Psoas muscle (tissue), 8 donors: Measurements from ENCODE around the gene NCAM1. TPM values are rescaled to one million over a fixed set of nuclear protein-coding genes. Genes with fewer than 3 reads are reported as not detected.

ENCODE experiments used
- ATAC-seq, 4 donors: fragments of 200-7000 bp; cut with Tn5 transposase; one replicate each; pipeline ENCODE4 v1.9.1; 2020; ENCODE audit warnings: moderate library complexity in 3 of 4, mild to moderate bottlenecking in 2 of 4
- DNase-seq, 2 donors: peaks; one replicate each; pipeline ENCODE4 v3.0.0-alpha.2; 2020
- H3K27ac ChIP-seq: fragments of 200-600 bp; one replicate; pipeline ENCODE4 v1.8.0; 2022
- H3K27me3 ChIP-seq, 3 donors: fragments of 200-600 bp in 1 of 3; one replicate each; pipeline versions ENCODE4 v1.6.1 to v1.8.0; 2013 to 2022; ENCODE audit warnings: low read length in 2 of 3, mild to moderate bottlenecking in 2 of 3, moderate library complexity in 1 of 3; ENCODE audit not compliant: insufficient read depth in 3 of 3
- H3K36me3 ChIP-seq, 2 donors: fragments of 200-600 bp in 1 of 2; one replicate each; pipeline versions ENCODE4 v1.6.1 to v1.8.0; 2013 to 2022; ENCODE audit warnings: low read depth in 1 of 2, mild to moderate bottlenecking in 1 of 2, moderate library complexity in 1 of 2; ENCODE audit not compliant: insufficient read depth in 1 of 2
- H3K4me1 ChIP-seq: fragments of 200-600 bp; one replicate; pipeline ENCODE4 v1.8.0; 2022
- H3K4me3 ChIP-seq: fragments of 200-600 bp; one replicate; pipeline ENCODE4 v1.8.0; 2022; ENCODE audit warnings: mild to moderate bottlenecking
- H3K9me3 ChIP-seq: fragments of 200-600 bp; one replicate; pipeline ENCODE4 v1.8.0; 2022
- WGBS, 3 donors: extraction: QIAGEN DNeasy Blood & Tissue Kit; methylation state at CpG; one replicate each; pipeline versions ENCODE4 v1.1.6 to v1.1.7; 2013; 5-methylcytosine and 5-hydroxymethylcytosine counted together
- intact Hi-C, 2 donors: fragments of 100-400 bp; cut with DNase I; formaldehyde crosslinking; loops; one replicate each; pipeline versions ENCODE4 v1.11.0 to v1.14.2; 2022
- polyA plus RNA-seq, 3 donors: library from polyadenylated mRNA; stranded (reverse); fragments of 200-250 nt; gene quantifications; one replicate each; pipeline ENCODE4 v1.2.3, GENCODE V29; 2013
- total RNA-seq, 4 donors: library from RNA; stranded (reverse); fragmentation: NEBNext Ultra II Directional in 2 of 4; extraction: Animal tissue kit (Norgen Biotek cat#: 25700) in 2 of 4; gene quantifications; one replicate each; pipeline versions ENCODE4 v1.2.1 to v1.2.4, GENCODE V29; 2021 to 2023
- TF ChIP-seq, protein P1 (sequence below): fragments of 200-600 bp; IDR thresholded peaks from one replicate; pipeline ENCODE4 v1.8.0; 2022; ENCODE audit warnings: antibody characterized with exemption
- donor health status: healthy with polysubstance abuse.
- donor health status: DM: no; HTN: no; CAD: no; lungs with moderate emphysema.
- donor health status: Bipolar disorder and iron deficiency.
- donor health status: healthy.
- donor health status: DM: yes; HTN: yes; CAD: no.
- donor health status: DM: no; HTN: no; CAD: no.
- donor health status: DM: no; HTN: no; CAD: no.
- donor health status: DM: yes; HTN: yes; CAD: no.

NCAM1 gene
- total and polyA plus RNA-seq, 7 donors, result 1.3 to 50.3 (median 3.0) TPM

DNA sequence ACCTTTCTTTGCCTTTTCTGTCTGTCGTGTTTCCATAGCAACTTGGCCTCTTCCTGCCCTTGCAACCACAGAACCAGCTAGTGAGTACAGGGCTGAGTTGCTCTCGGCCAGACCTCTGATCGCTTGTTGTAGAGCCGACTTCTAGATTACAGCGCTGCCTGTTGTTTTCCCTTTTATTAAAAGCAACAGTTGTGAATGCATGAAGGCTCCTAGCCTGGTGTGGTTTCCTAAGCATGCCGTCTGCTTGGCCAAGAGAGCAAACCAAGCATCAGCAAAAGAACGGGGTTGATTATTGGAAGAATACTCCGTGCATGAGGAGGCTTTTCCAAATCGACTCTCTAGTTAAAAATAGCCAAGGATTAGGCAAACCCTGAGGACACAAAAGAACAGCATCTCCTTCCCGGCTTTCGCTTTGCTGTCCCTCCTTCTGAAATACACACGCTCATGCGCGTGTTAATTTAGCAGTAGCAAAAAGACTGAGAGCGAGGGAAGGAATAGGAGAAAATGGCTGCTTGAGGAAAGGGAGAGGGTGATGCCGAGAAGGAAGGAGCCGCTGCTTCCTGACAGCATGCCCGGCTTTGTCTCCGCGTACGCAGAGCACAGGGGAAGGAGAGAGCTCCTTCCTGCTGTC is 281.7 kb downstream of the NCAM1 start:
- no peaks in the 10 kb centered on the region for H3K4me1 ChIP-seq
- peak overlapping the region; percentile 46 for H3K27ac ChIP-seq
- 36 to 60% (median 43%) methylated on average over 21 of the region's 21 CpGs for WGBS, 3 donors
- H3K9me3 ChIP-seq, result no peaks in the 10 kb centered on the region
- DNase-seq (no peak), ATAC-seq (peak in 3 of 4 donors; percentile 44 to 46 (median 46))
- TF ChIP-seq, protein P1, sequence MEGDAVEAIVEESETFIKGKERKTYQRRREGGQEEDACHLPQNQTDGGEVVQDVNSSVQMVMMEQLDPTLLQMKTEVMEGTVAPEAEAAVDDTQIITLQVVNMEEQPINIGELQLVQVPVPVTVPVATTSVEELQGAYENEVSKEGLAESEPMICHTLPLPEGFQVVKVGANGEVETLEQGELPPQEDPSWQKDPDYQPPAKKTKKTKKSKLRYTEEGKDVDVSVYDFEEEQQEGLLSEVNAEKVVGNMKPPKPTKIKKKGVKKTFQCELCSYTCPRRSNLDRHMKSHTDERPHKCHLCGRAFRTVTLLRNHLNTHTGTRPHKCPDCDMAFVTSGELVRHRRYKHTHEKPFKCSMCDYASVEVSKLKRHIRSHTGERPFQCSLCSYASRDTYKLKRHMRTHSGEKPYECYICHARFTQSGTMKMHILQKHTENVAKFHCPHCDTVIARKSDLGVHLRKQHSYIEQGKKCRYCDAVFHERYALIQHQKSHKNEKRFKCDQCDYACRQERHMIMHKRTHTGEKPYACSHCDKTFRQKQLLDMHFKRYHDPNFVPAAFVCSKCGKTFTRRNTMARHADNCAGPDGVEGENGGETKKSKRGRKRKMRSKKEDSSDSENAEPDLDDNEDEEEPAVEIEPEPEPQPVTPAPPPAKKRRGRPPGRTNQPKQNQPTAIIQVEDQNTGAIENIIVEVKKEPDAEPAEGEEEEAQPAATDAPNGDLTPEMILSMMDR, result no peak
- H3K27me3 ChIP-seq, result peaks cover 0 to 10% (median 0%) of the 10 kb centered on the region in 3 donors
- peak overlapping the region; percentile 51 for H3K4me3 ChIP-seq
- intact Hi-C loops, result no loop called here
- H3K36me3 ChIP-seq, result no peaks in the 10 kb centered on the region

DNA sequence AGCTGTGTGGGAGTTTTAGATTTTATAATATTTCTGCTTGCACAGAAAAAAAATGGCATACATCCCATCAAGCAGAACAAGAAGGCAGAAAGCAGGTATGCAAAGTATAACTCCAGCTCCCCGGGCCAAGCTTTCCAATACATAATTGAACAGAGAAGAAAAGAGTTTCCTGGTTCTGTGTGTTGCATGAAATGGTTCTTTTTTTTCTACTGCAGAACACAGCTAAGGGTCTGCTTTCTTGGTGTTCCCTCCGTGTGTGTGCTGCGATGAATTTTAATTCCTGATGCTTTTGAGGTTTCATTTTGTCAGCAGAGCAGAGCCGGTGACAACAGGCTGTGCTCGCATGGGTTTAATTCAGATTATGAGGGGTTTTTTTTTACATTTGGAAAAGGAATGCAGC is 282.5 kb downstream of the NCAM1 start:
- ATAC-seq, result no peak
- H3K36me3 ChIP-seq, result no peaks in the 10 kb centered on the region
- intact Hi-C loops, result no loop called here
- no peaks in the 10 kb centered on the region for H3K9me3 ChIP-seq
- H3K27ac ChIP-seq, result no peak overlapping the region
- H3K4me3 ChIP-seq, result no peak overlapping the region
- 78 to 87% (median 79%) methylated on average over 5 of the region's 5 CpGs for WGBS, 3 donors
- no peak for DNase-seq
- TF ChIP-seq, protein P1, result no peak
- H3K27me3 ChIP-seq, result peaks cover 0 to 10% (median 0%) of the 10 kb centered on the region in 3 donors
- no peaks in the 10 kb centered on the region for H3K4me1 ChIP-seq

DNA sequence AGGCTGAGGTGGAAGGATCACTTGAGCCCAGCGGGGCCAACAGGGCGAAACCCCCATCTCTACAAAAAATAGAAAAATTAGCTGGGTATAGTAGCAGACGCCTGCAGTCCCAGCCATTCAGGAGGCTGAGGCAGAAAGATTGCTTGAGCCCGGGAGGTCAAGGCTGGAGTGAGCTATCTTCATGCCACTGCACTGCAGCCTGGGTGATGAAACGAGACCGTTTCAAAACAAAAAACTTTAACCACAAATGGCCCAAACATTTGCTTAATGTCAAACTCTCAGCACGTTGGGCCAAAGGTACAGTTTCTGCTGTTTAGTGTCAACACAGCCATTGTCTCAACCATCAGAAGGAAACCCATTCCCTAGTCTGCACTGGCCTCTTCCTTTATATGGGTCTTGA is 284.0 kb downstream of the NCAM1 start:
- DNase-seq, result no peak
- intact Hi-C loops, result no loop called here
- H3K4me1 ChIP-seq, result no peaks in the 10 kb centered on the region

DNA sequence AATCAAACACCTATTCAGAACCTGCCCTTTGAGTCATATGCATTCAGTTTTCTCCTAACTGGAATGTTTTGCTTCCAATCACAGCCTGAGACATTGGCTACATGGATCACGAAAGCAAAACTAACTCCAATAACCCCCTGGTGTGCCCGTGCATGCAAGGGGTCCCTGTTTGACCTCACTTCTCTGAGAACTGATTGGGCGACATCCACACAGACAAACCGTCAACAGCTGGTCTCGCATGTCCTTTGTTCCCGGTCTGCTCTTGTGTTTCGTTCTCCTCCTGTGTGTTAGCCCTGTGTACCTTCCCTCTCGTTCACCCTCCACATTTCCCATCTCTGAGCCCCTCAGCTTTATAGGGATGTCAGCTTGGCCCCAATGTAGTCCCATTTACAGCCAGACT is 286.0 kb downstream of the NCAM1 start:
- Histone ChIP-seq H3K4me1 (no peaks in the 10 kb centered on the region), H3K9me3 (no peaks in the 10 kb centered on the region), H3K4me3 (no peak overlapping the region), H3K36me3 (no peaks in the 10 kb centered on the region), H3K27ac (no peak overlapping the region), H3K27me3 (peaks cover 0 to 5% (median 0%) of the 10 kb centered on the region in 3 donors)
- TF ChIP-seq, protein P1, result no peak
- intact Hi-C loops, result no loop called here
- ATAC-seq (no peak), DNase-seq (no peak)
- WGBS, 3 donors, result 71 to 74% (median 71%) methylated on average over 8 of the region's 8 CpGs

More for the DNA sequence above, 284.0 kb downstream of the NCAM1 start:
- no peaks in the 10 kb centered on the region for H3K36me3 ChIP-seq
- 84 to 93% (median 93%) methylated on average over 7 of the region's 7 CpGs for WGBS, 3 donors
- TF ChIP-seq, protein P1, result no peak
- H3K27ac ChIP-seq, result no peak overlapping the region
- H3K27me3 ChIP-seq, result peaks cover 0 to 5% (median 0%) of the 10 kb centered on the region in 3 donors
- no peak overlapping the region for H3K4me3 ChIP-seq
- no peak for ATAC-seq
- H3K9me3 ChIP-seq, result no peaks in the 10 kb centered on the region

DNA sequence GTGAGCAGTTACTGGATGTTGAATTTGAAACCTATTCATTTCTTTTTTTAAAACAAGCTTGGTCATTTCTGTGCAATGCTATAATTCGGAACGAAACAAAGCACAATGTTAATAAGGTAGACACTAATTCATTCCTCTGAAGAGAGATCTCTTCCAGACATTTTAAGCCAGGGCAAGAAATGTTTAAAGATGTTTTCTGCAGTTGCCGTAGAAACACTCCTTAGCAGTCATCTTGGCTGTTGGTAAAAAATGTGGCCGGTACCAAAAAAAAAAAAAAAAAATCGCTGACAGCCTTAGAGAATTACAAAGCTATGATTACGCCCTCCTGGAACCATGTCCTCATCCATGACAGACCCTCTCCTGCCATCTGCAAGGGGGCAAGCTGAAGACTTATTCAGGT is 286.7 kb downstream of the NCAM1 start:
- no peak for DNase-seq
- Histone ChIP-seq H3K4me1 (no peaks in the 10 kb centered on the region), H3K4me3 (no peak overlapping the region), H3K27ac (no peak overlapping the region), H3K36me3 (no peaks in the 10 kb centered on the region), H3K9me3 (no peaks in the 10 kb centered on the region), H3K27me3 (peaks cover 0 to 4% (median 0%) of the 10 kb centered on the region in 3 donors)
- 74 to 78% (median 75%) methylated on average over 6 of the region's 6 CpGs for WGBS, 3 donors
- intact Hi-C loops, result no loop called here
- ATAC-seq, result no peak
- TF ChIP-seq, protein P1, result no peak
